ENCODE measurements around the gene DOK3.

DOK3 gene

GRCh38 chr5:177501874-177502678, 7.5 kb downstream of the DOK3 start:
- Histone ChIP-seq H3K4me3 (replicated peaks; ENCODE audit: low read depth, low read length) (no peak overlapping the region), H3K27me3 (replicated peaks; ENCODE audit: control insufficient read depth, insufficient read depth, low read length) (peaks cover 2% of the 10 kb centered on the region), H3K36me3 (ENCODE audit: control insufficient read depth, insufficient read depth, low read length) (peaks cover 18% of the 10 kb centered on the region)
- no peak for DNase-seq (ENCODE audit: extremely low read depth, insufficient read length)
- TF ChIP-seq CTCF (IDR thresholded peaks at IDR 0.05; ENCODE audit: insufficient read depth, low read length, poor library complexity, severe bottlenecking) = no peak

GRCh38 chr5:177500685-177501522, 8.7 kb downstream of the DOK3 start:
- Histone ChIP-seq H3K27me3 (replicated peaks; ENCODE audit: control insufficient read depth, insufficient read depth, low read length) (peaks cover 2% of the 10 kb centered on the region), H3K36me3 (ENCODE audit: control insufficient read depth, insufficient read depth, low read length) (peaks cover 18% of the 10 kb centered on the region), H3K4me3 (replicated peaks; ENCODE audit: low read depth, low read length) (no peak overlapping the region)
- no peak for DNase-seq (ENCODE audit: extremely low read depth, insufficient read length)
- peak; percentile 95 for TF ChIP-seq CTCF (IDR thresholded peaks at IDR 0.05; ENCODE audit: insufficient read depth, low read length, poor library complexity, severe bottlenecking)

DNA sequence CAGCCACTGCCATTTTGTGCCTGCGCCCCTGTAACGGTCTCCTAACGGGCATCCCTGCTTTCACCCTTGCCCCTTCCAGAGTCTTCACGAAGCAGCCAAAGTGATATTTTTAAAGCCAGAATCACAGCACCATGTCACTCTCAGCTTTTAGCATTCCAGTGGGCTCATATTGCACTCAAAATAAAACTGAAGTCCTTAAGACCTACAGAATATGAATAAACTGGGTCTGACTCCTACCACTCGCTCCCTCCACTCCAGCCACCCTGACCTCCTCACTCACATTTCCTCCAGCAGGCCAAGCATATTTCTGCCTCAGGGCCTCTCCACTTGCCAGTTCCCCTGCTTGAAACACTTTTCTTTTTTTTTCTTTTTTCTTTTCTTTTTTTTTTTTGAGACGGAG, 9.8 kb downstream of the DOK3 start:
- peaks cover 14% of the 10 kb centered on the region for H3K36me3 ChIP-seq (ENCODE audit: control insufficient read depth, insufficient read depth, low read length)
- H3K27me3 ChIP-seq (replicated peaks; ENCODE audit: control insufficient read depth, insufficient read depth, low read length) = peaks cover 2% of the 10 kb centered on the region
- H3K4me3 ChIP-seq (replicated peaks; ENCODE audit: low read depth, low read length) = no peak overlapping the region
- no peak for DNase-seq (ENCODE audit: extremely low read depth, insufficient read length)
- no peak for TF ChIP-seq CTCF (IDR thresholded peaks at IDR 0.05; ENCODE audit: insufficient read depth, low read length, poor library complexity, severe bottlenecking)

- no peak for TF ChIP-seq CTCF (IDR thresholded peaks at IDR 0.05; ENCODE audit: insufficient read depth, low read length, poor library complexity, severe bottlenecking)
- Histone ChIP-seq H3K36me3 (ENCODE audit: control insufficient read depth, insufficient read depth, low read length) (peaks cover 4% of the 10 kb centered on the region), H3K27me3 (replicated peaks; ENCODE audit: control insufficient read depth, insufficient read depth, low read length) (peaks cover 2% of the 10 kb centered on the region), H3K4me3 (replicated peaks; ENCODE audit: low read depth, low read length) (peak overlapping the region; percentile 62)
- DNase-seq (ENCODE audit: extremely low read depth, insufficient read length) = no peak
Measured at GRCh38 chr5:177498013-177498787, 11.4 kb downstream of the DOK3 start.

GRCh38 chr5:177497292-177498012, 12.2 kb downstream of the DOK3 start, which contains the start of gene PDLIM7:
TSS of gene PDLIM7 (minus strand) at chr5:177497604. CDS start at chr5:177496512, 1,092 bp downstream.
- peak within 1 kb of the TSS; percentile 62 for H3K4me3 ChIP-seq (replicated peaks; ENCODE audit: low read depth, low read length)
- no peaks in the 10 kb centered on the region for H3K36me3 ChIP-seq (ENCODE audit: control insufficient read depth, insufficient read depth, low read length)
- H3K27me3 ChIP-seq (replicated peaks; ENCODE audit: control insufficient read depth, insufficient read depth, low read length) = peaks cover 2% of the 10 kb centered on the region
- no peak for TF ChIP-seq CTCF (IDR thresholded peaks at IDR 0.05; ENCODE audit: insufficient read depth, low read length, poor library complexity, severe bottlenecking)
- DNase-seq (ENCODE audit: extremely low read depth, insufficient read length) = peak; percentile 98
